Kidney epithelial cell (primary cell): ENCODE results near the gene MCRIP1. TPM values are rescaled to one million over a fixed set of nuclear protein-coding genes. Genes with fewer than 3 reads are reported as not detected.

ENCODE experiments used
- DNase-seq: peaks from one replicate; pipeline ENCODE4 v3.0.0-alpha.2; 2010; ENCODE audit warnings: low read depth
- H3K27me3 ChIP-seq: 2 replicates; pipeline ENCODE4 v1.6.0; 2011; ENCODE audit warnings: low read length; ENCODE audit not compliant: control insufficient read depth, insufficient read depth
- H3K36me3 ChIP-seq: 2 replicates; pipeline ENCODE4 v1.5.1; 2011; ENCODE audit warnings: low read length; ENCODE audit not compliant: control insufficient read depth, insufficient read depth
- H3K4me3 ChIP-seq: 2 replicates; pipeline ENCODE4 v1.5.1; 2011; ENCODE audit warnings: low read depth, mild to moderate bottlenecking, control low read depth, low read length
- CTCF ChIP-seq: IDR thresholded peaks from 2 replicates; pipeline ENCODE4 v1.5.1; 2011; ENCODE audit warnings: mild to moderate bottlenecking, moderate library complexity, low read length, control low read depth, inconsistent platforms; ENCODE audit not compliant: insufficient read depth, poor library complexity, severe bottlenecking
- total RNA-seq: library from RNA; depleted of rRNA; stranded (reverse); fragments of >200 nt; gene quantifications from 2 replicates; pipeline ENCODE4 v1.2.3, GENCODE V29; 2015

Gene MCRIP1
- total RNA-seq, 1 donor from 2014 or later: 131 TPM

- Histone ChIP-seq H3K27me3 (no peaks in the 10 kb centered on the region), H3K36me3 (peaks cover 1% of the 10 kb centered on the region), H3K4me3 (no peak overlapping the region)
- no peak for DNase-seq
- peak; percentile 10 for TF ChIP-seq CTCF
Measured at GRCh38 chr17:81863833-81864768, 31.0 kb upstream of the MCRIP1 start.

GRCh38 chr17:81863123-81863675 lies 30.1 kb upstream of the MCRIP1 start:
- no peak for DNase-seq
- peaks cover 1% of the 10 kb centered on the region for H3K36me3 ChIP-seq
- no peaks in the 10 kb centered on the region for H3K27me3 ChIP-seq
- TF ChIP-seq CTCF: no peak
- no peak overlapping the region for H3K4me3 ChIP-seq

GRCh38 chr17:81860756-81861568 lies 27.9 kb upstream of the MCRIP1 start:
- H3K36me3 ChIP-seq: no peaks in the 10 kb centered on the region
- no peak for DNase-seq
- H3K27me3 ChIP-seq: no peaks in the 10 kb centered on the region
- TF ChIP-seq CTCF: no peak
- peak overlapping the region; percentile 68 for H3K4me3 ChIP-seq

- no peak for TF ChIP-seq CTCF
Measured at GRCh38 chr17:81859906-81860755, 27.0 kb upstream of the MCRIP1 start, which contains the start of gene P4HB. P4HB (minus strand) TSS chr17:81860535; CDS start chr17:81860471, 64 bp downstream.

More at GRCh38 chr17:81859906-81860755, 27.0 kb upstream of the MCRIP1 start, which contains the start of gene P4HB:
- Histone ChIP-seq H3K4me3 (peak within 1 kb of the TSS; percentile 77), H3K27me3 (no peaks in the 10 kb centered on the region), H3K36me3 (peaks cover 2% of the 10 kb centered on the region)
- peak; percentile 100 for DNase-seq
